B cell (primary cell): ENCODE data around the gene RNF213. TPM values are rescaled to one million over a fixed set of nuclear protein-coding genes. Genes with fewer than 3 reads are reported as not detected.

Experiments used
- ATAC-seq: fragments of 200-7000 bp; cut with Tn5 transposase; one replicate; pipeline ENCODE4 v1.10.0; 2021; ENCODE audit warnings: low read depth, mild to moderate bottlenecking, moderate number of reproducible peaks, moderate library complexity
- CTCF ChIA-PET: fragments of 350-600 bp; sonication (Branson Sonifier 250); formaldehyde crosslinking; loops from one replicate; lab custom pipeline; 2021; ENCODE audit warnings: antibody characterized with exemption, inconsistent platforms; lab: Charles Lee
- POLR2A ChIA-PET: fragments of 350-600 bp; sonication (Branson Sonifier 250); formaldehyde crosslinking; loops from one replicate; lab custom pipeline; 2021; ENCODE audit warnings: antibody characterized with exemption; lab: Charles Lee
- DNase-seq: peaks from one replicate; pipeline ENCODE4 v3.0.0; 2013
- H2AFZ ChIP-seq: 2 replicates; pipeline ENCODE4 v1.6.1; 2012; ENCODE audit warnings: mild to moderate bottlenecking, low read depth, low read length; ENCODE audit not compliant: insufficient read depth, poor library complexity, severe bottlenecking
- H3K27ac ChIP-seq, 2 donors: 1 replicate in 1 of 2; 2 replicates in 1 of 2; pipeline ENCODE4 v1.5.1; 2012 to 2013; ENCODE audit warnings: low read length in 2 of 2, mild to moderate bottlenecking in 2 of 2, moderate library complexity in 1 of 2
- H3K27me3 ChIP-seq, 4 experiments: fragments of 200-600 bp in 1 of 4; sonication (generic) in 1 of 4; replicated peaks in 1 of 4; 1 replicate in 2 of 4; 2 replicates in 2 of 4; pipeline versions ENCODE4 v1.6.1 to v1.7.0; 2013 to 2016; ENCODE audit warnings: low read length in 3 of 4, mild to moderate bottlenecking in 2 of 4, mixed read lengths in 1 of 4, moderate library complexity in 1 of 4; ENCODE audit not compliant: insufficient read depth in 4 of 4, control insufficient read depth in 3 of 4; ENCODE audit errors: control extremely low read depth in 1 of 4
- H3K36me3 ChIP-seq, 2 experiments: replicated peaks in 1 of 2; 1 replicate in 1 of 2; 2 replicates in 1 of 2; pipeline versions ENCODE4 v1.6.1 to v1.7.1; 2013; ENCODE audit warnings: low read length in 1 of 2; ENCODE audit not compliant: insufficient read depth in 2 of 2, control insufficient read depth in 1 of 2; ENCODE audit errors: control extremely low read depth in 1 of 2, extremely low read depth in 1 of 2
- H3K4me1 ChIP-seq, 2 donors: fragments of 200-600 bp in 1 of 2; sonication (generic) in 1 of 2; 1 replicate in 1 of 2; 2 replicates in 1 of 2; pipeline versions ENCODE4 v1.5.1 to v1.6.1; 2013 to 2017; ENCODE audit warnings: low read length in 2 of 2; ENCODE audit not compliant: control insufficient read depth in 2 of 2, insufficient read depth in 2 of 2
- H3K4me2 ChIP-seq: replicated peaks from 2 replicates; pipeline ENCODE3; 2012; ENCODE audit warnings: mild to moderate bottlenecking, low read depth, low read length; ENCODE audit not compliant: poor library complexity, severe bottlenecking
- H3K4me3 ChIP-seq, 5 experiments: fragments of 200-600 bp in 1 of 5; sonication (generic) in 1 of 5; 1 replicate in 3 of 5; 2 replicates in 2 of 5; pipeline versions ENCODE4 v1.5.1 to v1.7.0; 2011 to 2016; ENCODE audit warnings: low read length in 4 of 5, mild to moderate bottlenecking in 4 of 5, low read depth in 2 of 5, control low read depth in 1 of 5, moderate library complexity in 1 of 5; ENCODE audit not compliant: insufficient read depth in 1 of 5; ENCODE audit errors: control extremely low read depth in 1 of 5, extremely low read depth in 1 of 5
- H3K79me2 ChIP-seq: fragments of 200-600 bp; sonication (generic); one replicate; pipeline ENCODE4 v1.6.0; 2016; ENCODE audit warnings: low read length; ENCODE audit not compliant: control insufficient read depth, insufficient read depth
- H3K9ac ChIP-seq: fragments of 200-600 bp; sonication (generic); 2 replicates; pipeline ENCODE4 v1.6.1; 2017; ENCODE audit warnings: mild to moderate bottlenecking, low read length, moderate library complexity
- H3K9me3 ChIP-seq, 3 donors: one replicate each; pipeline versions ENCODE4 v1.6.1 to v1.7.1; 2013; ENCODE audit warnings: low read length in 2 of 3; ENCODE audit not compliant: control insufficient read depth in 2 of 3, insufficient read depth in 1 of 3; ENCODE audit errors: control extremely low read depth in 1 of 3
- H4K20me1 ChIP-seq: 2 replicates; pipeline ENCODE4 v1.6.0; 2012; ENCODE audit warnings: mild to moderate bottlenecking, low read length; ENCODE audit not compliant: insufficient read depth, control insufficient read depth, poor library complexity, severe bottlenecking
- H3K27ac Mint-ChIP-seq: one replicate; pipeline ENCODE4 v1.8.0; 2021; ENCODE audit warnings: mixed read lengths
- H3K27me3 Mint-ChIP-seq: one replicate; pipeline ENCODE4 v1.8.0; 2021; ENCODE audit warnings: mixed read lengths
- H3K4me1 Mint-ChIP-seq: one replicate; pipeline ENCODE4 v1.8.0; 2021; ENCODE audit warnings: mixed read lengths
- H3K4me3 Mint-ChIP-seq: one replicate; pipeline ENCODE4 v1.8.0; 2021; ENCODE audit warnings: mixed read lengths
- H3K9me3 Mint-ChIP-seq: one replicate; pipeline ENCODE4 v1.8.0; 2022; ENCODE audit warnings: mixed read lengths; ENCODE audit not compliant: insufficient read depth
- CTCF ChIP-seq: fragments of 200-600 bp; IDR thresholded peaks from one replicate; pipeline ENCODE4 v1.8.0; 2022; ENCODE audit warnings: antibody characterized with exemption, mild to moderate bottlenecking
- EZH2 ChIP-seq: IDR thresholded peaks from 2 replicates; pipeline ENCODE4 v1.6.1; 2012; ENCODE audit warnings: borderline replicate concordance, low read depth, mild to moderate bottlenecking, moderate library complexity, low read length; ENCODE audit not compliant: insufficient read depth, poor library complexity, severe bottlenecking
- WGBS: methylation state at CpG from one replicate; pipeline ENCODE4 v1.1.5; 2013; ENCODE audit warnings: missing lambda C conversion rate; ENCODE audit not compliant: insufficient coverage; 5-methylcytosine and 5-hydroxymethylcytosine counted together
- intact Hi-C: fragments of 100-400 bp; cut with micrococcal nuclease; formaldehyde crosslinking; loops from one replicate; pipeline ENCODE4 v1.10.0; 2022
- polyA plus RNA-seq: library from polyadenylated mRNA; depleted of rRNA; stranded (reverse); fragments of >200 nt; gene quantifications from 2 replicates; pipeline ENCODE4 v1.2.3, GENCODE V29; 2012
- total RNA-seq, 2 donors: library from RNA; stranded (reverse); fragments of 120-200 nt in 1 of 2; gene quantifications; 1 replicate in 1 of 2; 2 replicates in 1 of 2; pipeline versions ENCODE4 v1.2.3 to v1.2.4, GENCODE V29; 2013 to 2022

The RNF213 gene
- total and polyA plus RNA-seq, 2 donors (not counting 1 experiment from before 2014, with no cell fraction given) = 121 to 287 TPM

- no peak overlapping the region for H3K4me3 Mint-ChIP-seq
These were observed 185.1 kb downstream of the RNF213 start for GRCh38 chr17:80445726-80446110.

More at GRCh38 chr17:80445726-80446110, 185.1 kb downstream of the RNF213 start:
- Histone ChIP-seq H3K27ac (no peak overlapping the region), H3K4me2 (no peak overlapping the region), H3K79me2 (no peaks in the 10 kb centered on the region), H3K4me3 (no peak overlapping the region), H3K9ac (no peak overlapping the region), H3K4me1 (no peaks in the 10 kb centered on the region), H3K36me3 (no peaks in the 10 kb centered on the region), H3K27me3 (peaks cover 0 to 2% (median 0%) of the 10 kb centered on the region in 4 experiments), H2AFZ (no peak overlapping the region), H4K20me1 (no peaks in the 10 kb centered on the region), H3K9me3 (peaks cover 0 to 10% (median 0%) of the 10 kb centered on the region in 3 donors)
- ChIA-PET POLR2A (no interaction called here), CTCF (no interaction called here)
- WGBS = 92% methylated on average over 8 of the region's 10 CpGs
- Mint-ChIP-seq H3K27ac (no peak overlapping the region), H3K27me3 (peaks cover 16% of the 10 kb centered on the region), H3K4me1 (no peaks in the 10 kb centered on the region), H3K9me3 (no peaks in the 10 kb centered on the region)
- no peak for DNase-seq
- ATAC-seq = no peak
- intact Hi-C loops = no loop called here
- TF ChIP-seq CTCF (no peak), EZH2 (no peak)
